T-cell (primary cell): ENCODE data around the gene MYO1D. TPM values are rescaled to one million over a fixed set of nuclear protein-coding genes. Genes with fewer than 3 reads are reported as not detected.

Source experiments
- total RNA-seq, 35 experiments: library from RNA in 6 of 35; stranded (reverse) in 6 of 35; fragments of 120-200 nt in 1 of 35; gene quantifications; one replicate each; pipeline versions ENCODE4 v1.2.1 to v1.2.4 and lab custom pipeline; 2013 to 2026

MYO1D gene
- total RNA-seq, 5 donors from 2014 or later (not counting 1 experiment from before 2014, with no cell fraction given), result 8.3 to 11.1 (median 9.5) TPM

Other genes with a start within 250 kb of the MYO1D start
- under 1 TPM in 3 of 5 donors, not detected in 2; 0.26 to 0.41 (median 0.36) TPM for gene TMEM98, start 51.0 kb upstream of the MYO1D start, total RNA-seq
- gene SPACA3, start 114.7 kb upstream of the MYO1D start, total RNA-seq, result not detected